ENCODE data around the gene TOR4A. TPM values are rescaled to one million over a fixed set of nuclear protein-coding genes. Genes with fewer than 3 reads are reported as not detected.

The TOR4A gene
- total and polyA plus RNA-seq, 9 of the 15 experiments (the other 6 are each of a cell fraction or from before 2014, with no cell fraction given), result 3.9 to 49.2 (median 8.8) TPM

- peaks cover 7% of the 10 kb centered on the region for H3K36me3 ChIP-seq (ENCODE audit: control insufficient read depth, insufficient read depth, low read length)
- ChIA-PET POLR2A (interaction anchor here (8.3 kb wide), 1 partner anchor 9 kb away, joined by 221 read pairs; the partner anchor contains the start of gene TUBB4B), CTCF (ENCODE audit: low intra/inter-chr PET ratio) (no interaction called here)
- no peak overlapping the region for H2AFZ ChIP-seq (ENCODE audit: low read depth, low read length)
- H3K27me3 ChIP-seq (ENCODE audit: control insufficient read depth in 2 of 2, insufficient read depth in 2 of 2, low read length in 2 of 2), result no peaks in the 10 kb centered on the region
- no peaks in the 10 kb centered on the region for H3K9me3 ChIP-seq (replicated peaks; ENCODE audit: control insufficient read depth, insufficient read depth, low read depth, low read length)
- in situ Hi-C loops (cut with MboI), result no loop called here
- WGBS (ENCODE audit: insufficient coverage, low coverage, missing lambda C conversion rate), result 78% methylated on average over 13 of the region's 22 CpGs
- ATAC-seq, result no peak
- peak overlapping the region in 1 of 2 experiments; percentile 65; a peak in 2 of 4 replicates for H3K9ac ChIP-seq (ENCODE audit: insufficient read depth in 1 of 2, low read depth in 2 of 2, low read length in 2 of 2)
- intact Hi-C loops (cut with micrococcal nuclease), result no loop called here
- no peak overlapping the region for H3K27ac ChIP-seq (ENCODE audit: extremely low read depth, low read depth, low read length)
- H3K4me2 ChIP-seq (ENCODE audit: insufficient read depth, low read length), result no peak overlapping the region
- H4K20me1 ChIP-seq (replicated peaks; ENCODE audit: control insufficient read depth, insufficient read depth, low read length), result no peaks in the 10 kb centered on the region; the same call in 1 of the 2 replicates
- peaks cover 13 to 74% of the 10 kb centered on the region in 2 experiments for H3K4me1 ChIP-seq (replicated peaks in 1 of 2; ENCODE audit: control insufficient read depth in 2 of 2, insufficient read depth in 2 of 2, low read length in 2 of 2)
- FAIRE-seq, result no peak
- H3K4me3 ChIP-seq, result no peak overlapping the region
- no TSS peak for BruUV-seq (replicated peaks)
- no peak for TF ChIP-seq HBP1 (CRISPR knock-in tag; IDR thresholded peaks at IDR 0.05)
- TF ChIP-seq POLR2G (IDR thresholded peaks at IDR 0.05; ENCODE audit: low read depth, low read length), result 0 out of 2 replicates have a peak, but pooled peaks have one; percentile 35
- no peaks in the 10 kb centered on the region for H3K9me1 ChIP-seq (ENCODE audit: control insufficient read depth, insufficient read depth, low read length)
- peaks cover 27% of the 10 kb centered on the region for H3K79me2 ChIP-seq (ENCODE audit: control insufficient read depth, insufficient read depth, low read length)
- no peak for DNase-seq (ENCODE audit: extremely low read depth in 1 of 4, low spot score in 3 of 4)
Measured at GRCh38 chr9:137251490-137252268, 25.8 kb upstream of the TOR4A start.
